GM19193 (cell line): ENCODE measurements around the gene NSG1.

Experiments used
- POLR2A ChIP-seq: IDR thresholded peaks from 4 replicates; pipeline ENCODE4 v1.6.1; 2011; ENCODE audit not compliant: insufficient read depth, insufficient read length; ENCODE audit errors: extremely low read depth

The NSG1 gene

GRCh38 chr4:4407299-4408131, 20.6 kb downstream of the NSG1 start:
- TF ChIP-seq POLR2A, result no peak

DNA sequence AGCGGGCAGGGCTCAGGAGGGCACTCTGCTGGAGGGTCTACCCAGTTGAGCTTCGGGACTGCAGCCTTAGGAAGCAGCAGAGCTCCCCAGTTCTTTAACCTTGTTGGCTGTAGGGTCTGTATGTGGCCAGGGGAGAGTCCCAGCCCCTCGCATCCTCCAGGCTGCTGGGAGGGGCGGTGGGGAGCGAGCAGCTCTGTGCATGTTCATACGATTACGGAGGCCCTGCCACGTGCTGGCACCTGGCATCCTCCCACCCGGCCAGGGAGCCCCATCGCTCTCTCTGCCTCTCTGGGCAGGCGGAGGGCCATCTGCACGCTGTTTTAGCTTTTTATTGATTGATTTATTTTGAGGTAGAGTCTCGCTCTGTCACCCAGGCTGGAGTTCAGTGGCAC, 21.2 kb downstream of the NSG1 start:
- TF ChIP-seq POLR2A, result no peak

DNA sequence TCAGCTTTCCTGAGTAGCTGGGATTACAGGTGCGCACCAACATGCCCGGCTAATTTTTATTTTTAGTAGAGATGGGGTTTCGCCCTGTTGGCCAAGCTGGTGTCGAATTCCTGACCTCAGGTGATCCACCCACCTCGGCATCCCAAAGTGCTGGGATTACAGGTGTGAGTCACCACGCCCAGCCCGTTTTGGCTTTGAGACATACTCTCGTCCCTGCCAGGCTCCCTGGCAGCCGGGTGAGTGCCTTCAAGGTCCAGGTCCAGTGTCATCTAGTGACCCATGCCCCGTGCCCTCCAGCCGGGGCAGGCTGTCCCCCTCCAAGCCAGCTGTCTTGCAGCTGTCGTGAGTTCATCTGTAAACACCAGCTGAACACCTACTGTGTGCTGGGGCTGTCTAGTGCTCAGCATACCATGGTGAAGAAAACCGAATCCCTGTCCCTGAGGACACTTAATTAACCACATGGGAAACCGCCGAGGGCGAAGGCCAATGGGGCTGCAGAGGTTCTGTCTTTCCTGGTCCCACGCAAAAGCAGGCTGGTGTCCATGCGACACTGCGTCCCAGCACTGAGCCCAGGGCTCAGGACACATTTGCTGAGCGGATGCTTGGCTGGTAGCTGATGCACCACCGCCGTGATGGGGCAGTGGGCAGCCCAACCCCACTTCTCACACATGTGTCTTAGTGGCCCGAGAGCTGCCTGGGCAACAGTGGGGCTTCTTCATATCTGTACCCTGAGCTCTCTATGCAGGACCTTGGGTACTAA, 21.9 kb downstream of the NSG1 start:
- TF ChIP-seq POLR2A, result no peak

DNA sequence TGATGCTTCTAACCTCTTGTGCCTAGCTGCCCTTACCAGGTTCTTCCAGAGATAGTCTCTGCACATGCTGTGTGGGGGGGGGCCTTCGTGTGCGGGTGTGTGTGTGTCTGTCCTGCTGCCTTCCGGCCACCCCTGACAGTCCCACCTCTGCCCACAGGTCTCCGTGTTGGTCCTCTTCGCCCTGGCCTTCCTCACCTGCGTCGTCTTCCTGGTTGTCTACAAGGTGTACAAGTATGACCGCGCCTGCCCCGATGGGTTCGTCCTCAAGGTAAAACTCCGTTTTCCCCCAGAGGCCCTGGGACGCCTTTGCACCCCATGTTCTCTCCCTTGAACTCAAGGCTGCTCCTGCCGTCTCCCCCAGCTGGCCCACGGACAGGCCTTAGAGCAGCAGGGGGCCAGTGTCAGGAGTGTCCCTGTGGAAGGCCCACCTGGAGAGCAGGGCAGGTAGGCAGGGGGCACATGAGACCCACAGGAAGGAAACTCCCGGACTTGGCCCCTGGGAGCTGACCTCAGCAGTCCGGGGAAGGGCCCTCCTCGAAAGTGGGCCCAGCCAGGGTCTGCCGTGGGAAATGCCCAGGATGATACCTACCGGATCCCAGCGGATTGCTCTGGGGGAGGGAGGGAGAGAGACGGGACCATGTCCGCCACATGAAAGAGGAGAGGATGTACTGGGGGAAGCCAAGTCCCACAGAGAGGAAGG, 22.7 kb downstream of the NSG1 start:
- TF ChIP-seq POLR2A, result no peak

DNA sequence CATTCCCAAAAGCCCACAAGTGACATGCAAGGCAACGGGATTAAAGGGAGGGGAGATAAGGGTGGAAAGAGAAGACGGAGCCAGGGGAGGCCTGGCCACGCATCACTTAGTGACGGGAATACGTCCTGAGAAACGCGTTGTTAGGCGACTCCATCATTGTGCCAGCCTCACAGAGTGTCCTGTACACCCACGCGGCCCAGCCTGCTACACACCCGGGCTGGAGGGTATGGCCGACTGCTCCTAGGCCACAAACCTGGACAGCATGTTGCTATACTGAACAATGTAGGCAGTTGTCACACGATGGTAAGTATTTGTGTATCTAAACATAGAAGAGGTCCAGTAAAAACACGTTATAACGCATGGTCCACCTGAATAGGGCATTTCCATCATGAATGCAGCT, 23.4 kb downstream of the NSG1 start:
- TF ChIP-seq POLR2A, result no peak

GRCh38 chr4:4411906-4412305, 25.0 kb downstream of the NSG1 start:
- TF ChIP-seq POLR2A, result no peak

GRCh38 chr4:4412641-4413372, 25.9 kb downstream of the NSG1 start:
- TF ChIP-seq POLR2A, result no peak

- no peak for TF ChIP-seq POLR2A
Measured at GRCh38 chr4:4413373-4413725, 26.4 kb downstream of the NSG1 start.

- no peak for TF ChIP-seq POLR2A
Measured at GRCh38 chr4:4413806-4414205, 26.9 kb downstream of the NSG1 start.

DNA sequence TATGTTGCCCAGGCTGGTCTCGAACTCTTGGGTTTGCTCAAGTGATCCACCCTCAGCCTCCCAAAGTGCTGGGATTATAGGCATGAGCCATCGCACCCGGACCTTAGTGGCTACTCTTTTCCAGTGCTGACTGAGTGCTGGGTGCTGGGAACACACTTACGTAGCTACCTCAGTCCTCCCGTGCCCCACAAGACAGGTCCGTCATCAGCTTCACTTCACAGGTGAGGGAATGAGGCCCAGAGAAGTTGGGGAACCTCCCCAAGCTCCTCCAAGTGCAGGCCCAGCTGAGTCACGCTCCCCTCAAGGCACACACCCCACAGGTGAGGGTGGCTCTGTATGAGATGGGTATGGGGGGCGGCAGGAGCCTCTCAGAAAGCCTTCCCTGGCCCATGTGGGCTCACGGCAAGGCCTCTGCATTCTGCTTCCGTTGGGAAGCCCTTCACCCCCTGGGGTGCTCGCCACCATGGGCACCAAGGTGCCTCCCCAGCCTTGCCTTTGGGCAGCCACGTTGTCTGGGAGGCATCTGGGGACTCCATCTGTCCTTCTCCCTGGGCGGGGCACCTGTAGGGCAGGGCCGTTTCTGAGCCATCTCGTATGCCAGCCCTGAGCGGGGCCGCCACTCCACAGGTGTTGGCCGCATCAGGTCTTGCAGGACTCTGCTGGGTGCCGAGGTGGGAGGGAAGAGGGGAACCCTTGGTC, 28.4 kb downstream of the NSG1 start:
- TF ChIP-seq POLR2A, result no peak

DNA sequence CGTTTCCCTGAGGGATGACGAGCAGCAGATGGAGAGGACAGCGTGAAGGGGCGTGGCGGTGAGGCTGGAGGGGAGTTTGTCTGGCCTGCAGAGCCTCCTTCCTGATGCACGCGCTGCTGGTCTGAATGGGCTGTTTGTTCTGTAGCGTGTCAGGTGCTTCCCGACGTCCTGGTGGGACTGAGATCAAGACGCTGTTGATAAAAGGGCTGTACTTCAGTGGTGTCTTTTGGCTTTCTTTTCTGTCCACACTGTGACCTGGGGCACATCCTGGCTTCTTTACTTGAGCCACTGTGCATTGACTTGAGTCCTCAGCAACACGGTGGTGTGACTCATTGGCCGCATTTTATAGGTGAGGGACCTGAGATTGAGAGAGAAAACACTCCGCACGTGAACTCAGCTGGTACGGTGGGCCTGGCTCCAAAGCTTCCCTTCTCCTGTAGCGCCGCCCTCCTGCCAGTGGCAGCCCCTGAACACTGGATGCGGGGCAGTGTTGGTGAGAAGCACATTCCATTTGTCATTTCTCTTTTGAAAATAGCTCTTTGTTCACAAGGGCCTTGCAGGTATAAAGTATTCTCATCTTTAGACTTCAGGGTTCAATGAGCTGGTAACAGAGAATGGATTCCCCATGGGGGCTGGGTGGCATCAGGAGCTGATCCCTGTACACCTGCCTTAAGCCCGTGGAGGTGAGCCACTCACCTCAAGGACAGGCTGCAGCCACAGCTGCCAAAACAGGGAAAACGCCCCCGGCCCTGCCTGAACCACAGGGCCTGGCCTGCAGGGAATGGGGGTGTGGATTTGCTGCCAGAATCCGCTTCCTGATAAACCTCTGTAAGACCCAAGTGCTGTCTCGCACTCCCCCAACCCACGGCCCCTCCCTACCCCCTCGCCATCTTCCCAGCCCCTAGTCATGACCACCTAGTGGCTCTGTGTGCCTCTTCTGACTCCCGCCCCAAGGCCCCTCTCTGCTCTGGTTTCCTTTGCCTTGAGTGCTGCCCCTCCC, 29.2 kb downstream of the NSG1 start:
- TF ChIP-seq POLR2A, result no peak

DNA sequence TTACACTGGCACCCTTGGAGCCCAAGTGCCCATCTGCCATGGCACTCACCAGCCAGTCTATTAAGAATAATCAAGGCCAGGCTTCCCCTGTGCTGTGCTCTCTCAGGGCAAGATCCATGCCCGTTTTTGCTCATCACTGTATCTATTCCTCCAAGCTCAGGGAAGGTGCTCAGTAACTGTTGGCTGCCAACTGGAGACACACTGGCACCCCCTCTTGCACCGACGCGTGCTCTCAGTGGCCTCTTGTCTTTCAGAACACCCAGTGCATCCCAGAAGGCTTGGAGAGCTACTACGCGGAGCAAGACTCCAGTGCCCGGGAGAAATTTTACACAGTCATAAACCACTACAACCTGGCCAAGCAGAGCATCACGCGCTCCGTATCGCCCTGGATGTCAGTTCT, 30.1 kb downstream of the NSG1 start:
- no peak for TF ChIP-seq POLR2A

DNA sequence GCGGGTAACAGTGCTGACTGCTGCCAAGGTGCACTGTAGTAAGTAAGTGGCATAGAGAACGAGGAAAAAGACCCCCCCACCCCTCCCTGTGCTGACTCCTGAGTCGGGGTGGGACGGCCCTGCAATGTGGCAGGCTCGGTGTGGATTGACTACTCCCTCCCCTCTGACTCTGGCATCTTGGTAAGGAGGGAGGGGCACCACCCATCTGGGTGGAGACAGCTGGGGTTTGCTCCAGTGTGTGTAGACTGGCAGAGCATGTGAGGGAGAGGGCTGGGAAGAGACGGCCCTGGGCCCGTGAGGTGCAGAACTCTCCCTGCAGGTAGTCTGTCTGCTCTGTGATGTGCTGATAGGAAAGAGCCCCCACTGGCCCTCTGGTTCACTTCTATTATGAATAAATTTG, 31.0 kb downstream of the NSG1 start:
- no peak for TF ChIP-seq POLR2A
